Prostate gland (tissue), 2 donors: ENCODE results near the gene CCR5. TPM values are rescaled to one million over a fixed set of nuclear protein-coding genes. Genes with fewer than 3 reads are reported as not detected.

ENCODE experiments used
- DNase-seq: peaks from one replicate; pipeline ENCODE4 v3.0.0-alpha.2; 2019; ENCODE audit warnings: low spot score
- H3K27ac ChIP-seq, 2 donors: fragments of 200-600 bp; sonication (generic); 2 replicates each; pipeline ENCODE4 v1.5.1; 2017 to 2019
- H3K27me3 ChIP-seq: fragments of 200-600 bp; sonication (generic); replicated peaks from 2 replicates; pipeline ENCODE4 v1.5.1; 2019; ENCODE audit not compliant: insufficient read depth
- H3K36me3 ChIP-seq, 2 donors: fragments of 200-600 bp; sonication (generic); 1 replicate in 1 of 2; 2 replicates in 1 of 2; pipeline versions ENCODE4 v1.5.1 to v1.8.1; 2017 to 2019
- H3K4me1 ChIP-seq: fragments of 200-600 bp; sonication (generic); replicated peaks from 2 replicates; pipeline ENCODE4 v1.5.1; 2019
- H3K4me3 ChIP-seq, 2 donors: fragments of 200-600 bp; sonication (generic); 2 replicates each; pipeline ENCODE4 v1.5.1; 2017 to 2019
- H3K9me3 ChIP-seq: fragments of 200-600 bp; sonication (generic); 2 replicates; pipeline ENCODE4 v1.5.1; 2017
- POLR2A ChIP-seq: fragments of 450-650 bp; IDR thresholded peaks from one replicate; pipeline ENCODE4 v1.6.1; 2016; ENCODE audit warnings: antibody characterized with exemption, mild to moderate bottlenecking
- POLR2AphosphoS5 ChIP-seq: sonication (generic); formaldehyde crosslinking; IDR thresholded peaks from one replicate; pipeline ENCODE4 v1.6.1; 2017; ENCODE audit warnings: antibody characterized with exemption
- WGBS: methylation state at CpG from one replicate; pipeline ENCODE4 v1.1.5; 2018; 5-methylcytosine and 5-hydroxymethylcytosine counted together
- intact Hi-C: fragments of 100-400 bp; cut with DNase I; formaldehyde crosslinking; loops from one replicate; pipeline ENCODE4 v1.14.2; 2022
- total RNA-seq, 2 donors: library from RNA; depleted of rRNA; stranded (reverse); fragments of >200 nt; gene quantifications; one replicate each; pipeline ENCODE4 v1.1.0, GENCODE V29; 2016
- TF ChIP-seq, protein P1 (sequence below), 4 experiments: fragments of 200-600 bp in 2 of 4; fragments of 450-650 bp in 2 of 4; sonication (generic) in 2 of 4; IDR thresholded peaks; 1 replicate in 3 of 4; 2 replicates in 1 of 4; pipeline ENCODE4 v1.5.1; 2016 to 2019; ENCODE audit warnings: antibody characterized with exemption in 4 of 4, mild to moderate bottlenecking in 2 of 4, moderate library complexity in 2 of 4

The CCR5 gene
- total RNA-seq, 2 donors from 2014 or later = 0.55 to 0.68 TPM

DNA sequence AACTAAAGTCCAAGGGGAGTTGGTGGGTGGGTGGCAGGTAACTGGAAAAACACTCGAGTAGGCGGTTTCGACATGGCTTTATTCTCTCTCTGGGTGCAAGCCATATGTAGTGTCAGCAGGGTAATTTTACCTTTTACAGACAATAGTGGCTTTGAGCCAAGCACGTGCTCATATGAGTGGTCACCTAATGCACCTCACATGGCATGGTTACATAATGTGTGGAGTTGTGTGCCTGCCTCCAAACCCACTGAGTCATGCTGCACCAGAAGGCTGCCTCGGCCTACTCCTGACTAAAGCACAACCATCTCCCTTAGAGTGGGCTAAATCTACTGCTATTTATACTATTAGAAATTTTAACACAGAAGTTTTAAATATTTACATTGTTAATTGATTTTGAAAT lies 52.8 kb downstream of the CCR5 start:
- H3K4me3 ChIP-seq = no peak overlapping the region
- no peak overlapping the region for H3K27ac ChIP-seq
- no peaks in the 10 kb centered on the region for H3K36me3 ChIP-seq
- 85% methylated on average over 5 of the region's 5 CpGs for WGBS
- intact Hi-C loops = no loop called here
- DNase-seq = no peak
- TF ChIP-seq, protein P1, sequence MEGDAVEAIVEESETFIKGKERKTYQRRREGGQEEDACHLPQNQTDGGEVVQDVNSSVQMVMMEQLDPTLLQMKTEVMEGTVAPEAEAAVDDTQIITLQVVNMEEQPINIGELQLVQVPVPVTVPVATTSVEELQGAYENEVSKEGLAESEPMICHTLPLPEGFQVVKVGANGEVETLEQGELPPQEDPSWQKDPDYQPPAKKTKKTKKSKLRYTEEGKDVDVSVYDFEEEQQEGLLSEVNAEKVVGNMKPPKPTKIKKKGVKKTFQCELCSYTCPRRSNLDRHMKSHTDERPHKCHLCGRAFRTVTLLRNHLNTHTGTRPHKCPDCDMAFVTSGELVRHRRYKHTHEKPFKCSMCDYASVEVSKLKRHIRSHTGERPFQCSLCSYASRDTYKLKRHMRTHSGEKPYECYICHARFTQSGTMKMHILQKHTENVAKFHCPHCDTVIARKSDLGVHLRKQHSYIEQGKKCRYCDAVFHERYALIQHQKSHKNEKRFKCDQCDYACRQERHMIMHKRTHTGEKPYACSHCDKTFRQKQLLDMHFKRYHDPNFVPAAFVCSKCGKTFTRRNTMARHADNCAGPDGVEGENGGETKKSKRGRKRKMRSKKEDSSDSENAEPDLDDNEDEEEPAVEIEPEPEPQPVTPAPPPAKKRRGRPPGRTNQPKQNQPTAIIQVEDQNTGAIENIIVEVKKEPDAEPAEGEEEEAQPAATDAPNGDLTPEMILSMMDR (IDR thresholded peaks at IDR 0.05) = no peak
- no peak for TF ChIP-seq POLR2AphosphoS5
- TF ChIP-seq POLR2A = no peak
- no peaks in the 10 kb centered on the region for H3K27me3 ChIP-seq
- no peaks in the 10 kb centered on the region for H3K4me1 ChIP-seq
- no peaks in the 10 kb centered on the region for H3K9me3 ChIP-seq

Other genes starting within 250 kb of the CCR5 start
- gene CCR1, start 162.6 kb upstream of the CCR5 start, total RNA-seq = 1 to 10 TPM in 1 of 2 donors, under 1 TPM in 1; 0.46 to 2.5 TPM
- gene CCR3, start 128.5 kb upstream of the CCR5 start, total RNA-seq = not detected
- 1 to 10 TPM; 1.0 to 6.5 TPM for gene CCR2, start 16.8 kb upstream of the CCR5 start, total RNA-seq
- under 1 TPM; 0.09 to 0.45 TPM for gene CCRL2, start 36.3 kb downstream of the CCR5 start, total RNA-seq
- gene LTF, start 94.0 kb downstream of the CCR5 start, total RNA-seq = 100 to 1,000 TPM in 1 of 2 donors, 10 to 100 TPM in 1; 22.6 to 130 TPM
- gene RTP3, start 127.0 kb downstream of the CCR5 start, total RNA-seq = under 1 TPM in 1 of 2 donors, not detected in 1; 0.68 TPM
- 1 to 10 TPM in 1 of 2 donors, under 1 TPM in 1; 0.45 to 1.6 TPM for gene LRRC2, start 195.4 kb downstream of the CCR5 start, total RNA-seq
- gene FAM240A, start 241.6 kb downstream of the CCR5 start, total RNA-seq = under 1 TPM in 1 of 2 donors, not detected in 1; 0.32 TPM